OCI-LY1 (cell line): ENCODE results near the gene TDRD15.

Source experiments
- EZH2 ChIP-seq: fragments of 200-600 bp; sonication (generic), shearing (Covaris generic); IDR thresholded peaks from 2 replicates; pipeline ENCODE4 v1.8.0; 2017; ENCODE audit warnings: borderline replicate concordance, mixed run types, mild to moderate bottlenecking, antibody characterized with exemption, low read length, moderate library complexity, mixed read lengths
- TF ChIP-seq, protein P1 (sequence below): fragments of 200-600 bp; sonication (generic), shearing (Covaris generic); IDR thresholded peaks from 2 replicates; pipeline ENCODE4 v1.5.1; 2017; ENCODE audit warnings: mild to moderate bottlenecking, antibody characterized with exemption, low read length, moderate library complexity, mixed read lengths

- TF ChIP-seq, protein P1, sequence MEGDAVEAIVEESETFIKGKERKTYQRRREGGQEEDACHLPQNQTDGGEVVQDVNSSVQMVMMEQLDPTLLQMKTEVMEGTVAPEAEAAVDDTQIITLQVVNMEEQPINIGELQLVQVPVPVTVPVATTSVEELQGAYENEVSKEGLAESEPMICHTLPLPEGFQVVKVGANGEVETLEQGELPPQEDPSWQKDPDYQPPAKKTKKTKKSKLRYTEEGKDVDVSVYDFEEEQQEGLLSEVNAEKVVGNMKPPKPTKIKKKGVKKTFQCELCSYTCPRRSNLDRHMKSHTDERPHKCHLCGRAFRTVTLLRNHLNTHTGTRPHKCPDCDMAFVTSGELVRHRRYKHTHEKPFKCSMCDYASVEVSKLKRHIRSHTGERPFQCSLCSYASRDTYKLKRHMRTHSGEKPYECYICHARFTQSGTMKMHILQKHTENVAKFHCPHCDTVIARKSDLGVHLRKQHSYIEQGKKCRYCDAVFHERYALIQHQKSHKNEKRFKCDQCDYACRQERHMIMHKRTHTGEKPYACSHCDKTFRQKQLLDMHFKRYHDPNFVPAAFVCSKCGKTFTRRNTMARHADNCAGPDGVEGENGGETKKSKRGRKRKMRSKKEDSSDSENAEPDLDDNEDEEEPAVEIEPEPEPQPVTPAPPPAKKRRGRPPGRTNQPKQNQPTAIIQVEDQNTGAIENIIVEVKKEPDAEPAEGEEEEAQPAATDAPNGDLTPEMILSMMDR = no peak
- no peak for TF ChIP-seq EZH2
Measured at GRCh38 chr2:21148718-21149117, 24.9 kb downstream of the TDRD15 start.
